Memory B cell (primary cell): ENCODE measurements around the gene FRMD4B.
"Not testable (repeated sequence)": the region's sequence is repeated elsewhere in the genome, so short reads cannot be mapped to it uniquely, and the experiment has no call there.

Experiments
- ATAC-seq: fragments of 150-1000 bp; cut with Tn5 transposase; 2 replicates; pipeline ENCODE4 v1.10.0; 2021; ENCODE audit warnings: low read depth, mild to moderate bottlenecking, moderate library complexity
- DNase-seq, 2 donors: peaks; one replicate each; pipeline ENCODE4 v3.0.0; 2022; ENCODE audit warnings: low spot score in 2 of 2
- H3K27ac Mint-ChIP-seq: one replicate; pipeline ENCODE4 v1.8.0; 2022; ENCODE audit warnings: mild to moderate bottlenecking, moderate library complexity, mixed read lengths
- H3K27me3 Mint-ChIP-seq: one replicate; pipeline ENCODE4 v1.8.0; 2022; ENCODE audit warnings: mixed read lengths
- H3K36me3 Mint-ChIP-seq: one replicate; pipeline ENCODE4 v1.8.0; 2022; ENCODE audit warnings: mild to moderate bottlenecking, mixed read lengths
- H3K4me1 Mint-ChIP-seq: one replicate; pipeline ENCODE4 v1.8.0; 2022; ENCODE audit warnings: mixed read lengths
- H3K4me3 Mint-ChIP-seq: one replicate; pipeline ENCODE4 v1.8.0; 2022; ENCODE audit warnings: mild to moderate bottlenecking, moderate library complexity, mixed read lengths
- H3K9me3 Mint-ChIP-seq: one replicate; pipeline ENCODE4 v1.8.0; 2022; ENCODE audit warnings: mixed read lengths

FRMD4B gene

DNA sequence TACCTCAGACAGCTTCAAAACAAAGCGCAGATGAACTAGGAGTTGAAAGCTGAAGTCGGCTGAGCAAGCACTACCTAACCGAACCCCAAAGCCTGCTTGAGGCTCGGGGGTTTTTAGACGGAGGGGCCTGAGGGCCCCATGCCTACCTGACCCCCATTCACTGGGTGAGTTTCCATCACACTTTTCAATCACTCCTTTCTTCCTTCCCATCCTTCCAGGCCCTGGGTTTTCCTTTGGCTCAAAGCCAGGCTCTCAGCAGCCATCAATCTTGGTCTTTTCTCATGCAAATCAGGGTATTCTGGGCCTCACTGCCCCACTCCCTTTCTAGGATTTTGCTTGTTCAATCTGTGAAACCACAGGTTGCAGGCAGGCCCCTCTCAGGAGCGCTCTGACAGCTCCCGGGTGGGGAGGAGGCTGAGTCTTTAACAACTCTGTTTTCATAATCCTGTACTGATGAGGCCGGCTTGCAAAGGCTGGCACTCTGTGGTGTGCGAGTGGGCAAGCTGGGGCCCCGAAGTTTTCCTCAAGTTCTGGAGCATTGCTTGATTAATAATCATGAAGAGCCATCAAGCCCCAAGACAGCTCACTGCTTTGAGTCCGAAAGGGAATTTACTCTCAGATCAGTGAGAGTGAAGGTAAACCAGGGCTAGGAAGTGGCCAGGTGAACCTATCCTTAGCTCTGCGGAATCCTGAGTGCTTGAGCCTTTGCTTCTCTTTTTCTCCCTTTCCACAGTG lies 97.6 kb downstream of the FRMD4B start:
- Mint-ChIP-seq H3K27me3 (peaks cover 2% of the 10 kb centered on the region), H3K4me3 (no peak overlapping the region), H3K9me3 (no peaks in the 10 kb centered on the region), H3K27ac (no peak overlapping the region), H3K4me1 (no peaks in the 10 kb centered on the region), H3K36me3 (no peaks in the 10 kb centered on the region)
- ATAC-seq: no peak
- DNase-seq: no peak

DNA sequence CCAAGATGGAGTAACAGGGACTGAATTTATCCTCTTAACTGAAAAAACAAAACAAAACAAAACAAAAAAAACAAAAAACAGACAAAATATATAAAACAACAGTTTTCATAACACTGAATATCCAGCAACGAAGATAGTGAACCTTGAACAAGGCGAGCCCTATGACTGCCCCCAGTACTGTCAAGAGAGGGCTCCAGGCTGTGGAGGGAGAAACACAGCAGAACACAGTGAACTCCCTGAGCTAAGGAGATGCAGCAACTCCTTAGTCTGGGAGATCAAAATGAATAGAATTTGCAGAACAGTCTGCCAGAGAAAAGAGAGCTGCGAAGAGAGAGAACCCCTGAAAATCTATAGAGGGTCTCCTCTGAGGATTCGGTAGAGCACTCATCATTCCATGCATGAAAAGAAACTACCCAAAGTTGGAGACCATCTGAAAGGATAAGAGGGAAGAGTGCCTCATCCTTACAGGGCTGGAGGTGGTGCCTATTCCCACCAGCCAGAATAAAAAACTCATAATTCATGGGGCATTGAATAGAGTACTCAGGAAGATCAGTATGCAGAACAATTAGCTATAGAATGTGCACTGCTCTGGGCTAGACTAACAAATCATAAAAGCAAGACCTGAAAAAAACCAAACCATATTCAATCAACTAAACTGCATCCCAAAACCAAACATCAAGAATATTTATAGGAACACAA lies 101.8 kb downstream of the FRMD4B start:
- Mint-ChIP-seq H3K4me1 (no peaks in the 10 kb centered on the region), H3K27me3 (peaks cover 11% of the 10 kb centered on the region)
- DNase-seq: no peak

DNA sequence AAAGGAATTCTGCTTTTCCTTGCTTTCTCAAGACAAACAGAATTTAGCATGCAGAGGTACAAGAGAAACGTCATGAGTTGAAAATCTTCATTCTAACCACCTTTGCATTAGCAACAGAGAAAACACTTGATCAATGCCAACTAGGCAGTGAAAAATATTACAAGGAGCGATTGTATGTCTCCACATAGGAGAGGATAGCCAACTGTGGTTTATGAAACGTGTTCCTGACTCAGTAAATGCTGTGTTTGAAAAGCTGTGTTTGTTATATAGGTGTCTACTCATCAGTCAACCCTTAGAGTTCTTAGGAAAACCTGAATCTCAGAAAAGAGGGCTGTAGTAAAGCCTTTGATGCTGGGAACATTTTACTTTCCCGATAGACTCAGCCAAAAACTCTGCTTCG lies 102.4 kb downstream of the FRMD4B start:
- Mint-ChIP-seq H3K27me3 (peaks cover 11% of the 10 kb centered on the region), H3K4me3 (no peak overlapping the region), H3K4me1 (no peaks in the 10 kb centered on the region), H3K36me3 (no peaks in the 10 kb centered on the region), H3K27ac (no peak overlapping the region), H3K9me3 (no peaks in the 10 kb centered on the region)
- DNase-seq (no peak), ATAC-seq (no peak)

More for the DNA sequence above, 101.8 kb downstream of the FRMD4B start:
- H3K9me3 Mint-ChIP-seq: no peaks in the 10 kb centered on the region
- no peak overlapping the region for H3K27ac Mint-ChIP-seq
- no peak overlapping the region for H3K4me3 Mint-ChIP-seq
- no peak for ATAC-seq
- H3K36me3 Mint-ChIP-seq: no peaks in the 10 kb centered on the region

DNA sequence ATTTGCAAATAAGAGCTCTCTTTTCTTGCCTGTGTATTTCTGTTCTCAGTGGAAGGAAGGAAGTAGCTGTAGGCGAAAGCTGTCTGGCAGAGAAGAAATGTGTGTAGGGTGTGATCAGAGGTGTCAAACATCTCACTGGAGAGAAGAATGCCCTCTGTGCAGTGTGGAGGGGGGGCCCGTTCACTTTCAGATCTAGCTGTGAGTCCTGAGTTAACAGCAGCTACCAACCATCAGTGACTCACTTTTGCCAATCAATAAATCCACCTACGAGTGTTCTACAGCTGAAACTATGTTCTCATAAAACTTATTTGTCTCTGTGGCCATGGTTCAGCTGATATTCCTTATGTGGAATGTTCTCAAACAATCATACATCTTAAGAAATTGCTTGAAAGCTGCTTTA lies 103.7 kb downstream of the FRMD4B start:
- H3K4me3 Mint-ChIP-seq: no peak overlapping the region

DNA sequence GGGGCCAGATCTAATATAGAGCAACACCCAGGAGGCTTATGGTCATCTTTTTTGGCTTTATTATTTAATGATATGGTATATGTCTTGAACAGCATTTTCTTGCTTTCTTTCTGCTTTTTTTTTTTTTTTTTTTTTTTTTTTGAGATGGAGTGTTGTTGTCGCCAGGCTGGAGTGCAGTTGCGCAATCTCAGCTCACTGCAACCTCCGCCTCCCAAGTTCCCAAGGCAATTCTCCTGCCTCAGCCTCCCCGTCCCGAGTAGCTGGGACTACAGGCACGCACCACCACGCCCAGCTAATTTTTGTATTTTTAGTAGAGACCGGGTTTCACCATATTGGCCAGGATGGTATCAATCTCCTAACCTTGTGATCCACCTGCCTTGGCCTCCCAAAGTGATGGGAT lies 108.5 kb downstream of the FRMD4B start:
- not testable (repeated sequence) for H3K27ac Mint-ChIP-seq, H3K9me3 Mint-ChIP-seq, H3K4me1 Mint-ChIP-seq, H3K4me3 Mint-ChIP-seq, H3K36me3 Mint-ChIP-seq, ATAC-seq, DNase-seq
- peaks cover 12% of the 10 kb centered on the region for H3K27me3 Mint-ChIP-seq

More for the DNA sequence above, 103.7 kb downstream of the FRMD4B start:
- ATAC-seq (no peak), DNase-seq (no peak)
- no peaks in the 10 kb centered on the region for H3K4me1 Mint-ChIP-seq
- H3K27ac Mint-ChIP-seq: no peak overlapping the region
- H3K27me3 Mint-ChIP-seq: peaks cover 9% of the 10 kb centered on the region
- H3K36me3 Mint-ChIP-seq: no peaks in the 10 kb centered on the region
- no peaks in the 10 kb centered on the region for H3K9me3 Mint-ChIP-seq

DNA sequence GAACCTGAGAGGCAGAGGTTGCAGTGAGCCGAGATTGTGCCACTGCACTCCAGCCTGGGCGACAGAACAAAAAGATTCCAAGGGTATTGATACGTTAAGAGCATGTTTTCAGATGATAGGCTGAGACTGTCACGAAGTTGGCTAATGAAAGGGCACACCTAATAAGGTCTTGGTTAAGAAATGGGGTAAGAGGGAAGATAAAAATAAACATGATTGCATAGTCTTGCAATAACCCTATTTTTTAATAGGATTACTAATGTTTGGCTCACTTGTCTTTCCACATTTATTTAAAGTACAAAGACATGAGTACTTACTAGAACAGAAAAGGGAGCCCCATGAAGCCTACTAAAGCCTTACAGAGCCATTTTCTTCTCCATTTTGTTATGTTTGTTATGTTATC lies 109.0 kb downstream of the FRMD4B start:
- Mint-ChIP-seq H3K4me1 (no peaks in the 10 kb centered on the region), H3K27ac (no peak overlapping the region), H3K9me3 (no peaks in the 10 kb centered on the region), H3K27me3 (peaks cover 10% of the 10 kb centered on the region), H3K36me3 (no peaks in the 10 kb centered on the region), H3K4me3 (no peak overlapping the region)
- no peak for ATAC-seq
- DNase-seq: no peak

DNA sequence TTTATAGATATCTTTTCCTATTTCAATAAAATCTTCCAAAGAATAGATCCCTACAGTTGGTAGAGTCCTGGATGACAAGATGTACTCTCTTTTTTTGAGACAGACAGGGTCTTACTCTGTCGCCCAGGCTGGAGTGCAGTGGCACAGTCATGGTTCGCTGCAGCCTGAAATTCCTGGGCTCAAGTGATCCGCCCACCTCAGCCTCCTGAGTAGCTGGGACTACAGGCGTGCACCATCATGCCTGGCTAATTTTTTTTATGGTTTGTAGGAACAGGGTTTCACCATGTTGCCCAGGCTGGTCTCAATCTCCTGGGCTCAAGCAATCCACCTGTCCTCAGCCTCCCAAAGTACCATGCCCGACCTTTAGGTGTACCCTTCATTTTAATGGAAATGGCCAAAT lies 109.7 kb downstream of the FRMD4B start:
- H3K36me3 Mint-ChIP-seq, ATAC-seq, H3K4me1 Mint-ChIP-seq, DNase-seq, H3K4me3 Mint-ChIP-seq, H3K27ac Mint-ChIP-seq, H3K9me3 Mint-ChIP-seq: not testable (repeated sequence)
- H3K27me3 Mint-ChIP-seq: peaks cover 10% of the 10 kb centered on the region

DNA sequence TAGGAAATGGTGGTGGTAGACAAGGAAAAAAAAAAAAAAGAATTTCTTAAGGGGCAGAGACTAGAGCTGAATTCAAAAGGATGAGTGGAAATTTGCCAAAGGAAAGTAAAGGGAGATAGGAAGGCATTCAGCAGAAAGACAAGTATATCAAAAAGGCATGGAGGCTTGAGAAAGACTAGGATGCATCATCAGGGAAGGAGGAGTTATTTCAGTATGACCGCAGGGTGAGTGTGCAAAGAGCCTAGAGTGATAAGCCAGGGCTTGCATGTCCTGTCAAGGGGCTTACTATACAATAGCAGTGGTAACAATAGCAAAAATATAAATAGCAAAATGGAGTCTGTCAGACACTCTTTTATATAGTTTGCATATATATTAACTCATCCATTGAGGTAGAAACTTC lies 112.0 kb downstream of the FRMD4B start:
- H3K27me3 Mint-ChIP-seq: peaks cover 3% of the 10 kb centered on the region
- H3K4me1 Mint-ChIP-seq: no peaks in the 10 kb centered on the region
- H3K27ac Mint-ChIP-seq: no peak overlapping the region
- no peak overlapping the region for H3K4me3 Mint-ChIP-seq
- no peaks in the 10 kb centered on the region for H3K36me3 Mint-ChIP-seq
- DNase-seq (no peak), ATAC-seq (no peak)
- no peaks in the 10 kb centered on the region for H3K9me3 Mint-ChIP-seq

DNA sequence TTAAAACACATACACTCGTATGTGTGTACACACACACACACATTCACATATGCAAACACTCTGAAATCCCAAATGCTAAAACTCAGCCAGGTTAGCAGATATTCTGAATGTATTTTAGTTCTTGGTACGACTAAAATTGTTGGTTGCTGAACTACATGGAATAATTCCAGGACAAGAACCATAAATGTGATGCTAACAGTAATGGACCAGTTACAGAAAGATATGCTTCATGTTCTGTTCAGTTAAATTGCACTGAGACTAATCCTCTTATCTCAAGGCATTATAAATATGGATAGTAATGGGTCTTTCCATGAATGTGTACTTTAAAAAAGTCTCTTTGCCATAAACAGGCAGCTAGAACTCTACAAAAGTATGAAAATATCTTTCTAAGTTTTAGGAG lies 113.3 kb downstream of the FRMD4B start:
- H3K4me1 Mint-ChIP-seq: no peaks in the 10 kb centered on the region
- H3K9me3 Mint-ChIP-seq: no peaks in the 10 kb centered on the region
- no peak overlapping the region for H3K4me3 Mint-ChIP-seq
- ATAC-seq (no peak), DNase-seq (no peak)
- no peaks in the 10 kb centered on the region for H3K36me3 Mint-ChIP-seq
- H3K27me3 Mint-ChIP-seq: peaks cover 3% of the 10 kb centered on the region
- no peak overlapping the region for H3K27ac Mint-ChIP-seq

DNA sequence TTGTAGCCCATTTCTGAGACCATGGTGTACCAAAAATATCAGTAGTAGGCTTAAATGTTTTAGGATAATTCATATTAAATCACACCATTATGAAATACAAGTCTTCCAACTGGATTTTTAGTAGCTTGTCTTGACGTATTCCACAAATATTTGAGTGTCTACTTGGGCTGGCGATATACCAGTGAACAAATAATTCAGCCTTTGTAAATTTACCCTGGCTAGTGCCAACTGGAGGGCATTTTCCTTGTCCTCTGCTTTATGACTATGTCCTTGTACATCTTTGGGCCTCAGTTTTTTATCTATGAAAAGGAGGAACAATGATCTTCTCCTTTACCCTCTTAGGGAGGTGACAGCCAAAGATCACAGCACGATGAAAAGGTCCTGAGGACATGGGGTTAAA lies 114.8 kb downstream of the FRMD4B start:
- ATAC-seq (no peak), DNase-seq (no peak)
- no peaks in the 10 kb centered on the region for H3K9me3 Mint-ChIP-seq
- no peaks in the 10 kb centered on the region for H3K4me1 Mint-ChIP-seq
- no peak overlapping the region for H3K4me3 Mint-ChIP-seq
- peaks cover 1% of the 10 kb centered on the region for H3K27me3 Mint-ChIP-seq
- no peak overlapping the region for H3K27ac Mint-ChIP-seq
- no peaks in the 10 kb centered on the region for H3K36me3 Mint-ChIP-seq

DNA sequence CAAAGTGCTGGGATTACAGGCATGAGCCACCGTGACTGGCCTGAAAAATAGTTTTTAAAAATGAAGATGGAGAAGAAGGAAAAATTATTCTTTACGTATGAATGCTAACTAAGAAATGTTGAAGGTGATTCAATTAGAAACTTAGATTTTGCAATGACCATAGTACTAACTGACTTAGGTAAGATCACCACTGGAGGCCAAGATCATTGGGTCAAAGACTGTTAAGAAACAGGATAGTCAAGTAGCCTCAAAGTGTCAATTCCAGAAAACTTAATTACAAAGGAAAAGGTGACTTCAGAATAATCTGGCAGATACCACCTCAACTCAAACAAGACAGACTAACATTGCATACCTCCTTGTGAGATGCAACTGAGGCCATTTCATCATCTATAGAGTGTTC lies 119.3 kb downstream of the FRMD4B start:
- H3K4me3 Mint-ChIP-seq: no peak overlapping the region
- H3K27ac Mint-ChIP-seq: no peak overlapping the region
- no peaks in the 10 kb centered on the region for H3K36me3 Mint-ChIP-seq
- ATAC-seq (no peak), DNase-seq (no peak)
- peaks cover 2% of the 10 kb centered on the region for H3K27me3 Mint-ChIP-seq
- H3K4me1 Mint-ChIP-seq: no peaks in the 10 kb centered on the region
- no peaks in the 10 kb centered on the region for H3K9me3 Mint-ChIP-seq

DNA sequence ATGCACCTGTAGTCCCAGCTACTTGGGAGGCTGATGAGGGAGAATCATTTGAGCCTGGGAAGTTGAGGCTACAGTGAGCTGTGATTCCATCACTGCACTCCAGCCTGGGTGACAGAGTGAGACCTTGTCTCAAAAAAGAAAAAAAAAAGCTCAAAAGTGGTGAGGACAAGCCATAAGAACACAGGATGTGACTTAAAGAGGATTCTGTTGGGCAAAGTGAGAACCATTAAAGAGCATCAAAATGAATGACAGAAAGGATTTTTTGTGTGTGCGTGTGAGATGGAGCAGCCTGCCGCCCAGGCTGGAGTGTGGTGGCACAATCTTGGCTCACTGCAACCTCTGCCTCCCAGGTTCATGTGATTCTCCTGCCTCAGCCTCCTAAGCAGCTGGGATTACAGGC lies 119.8 kb downstream of the FRMD4B start:
- not testable (repeated sequence) for H3K4me1 Mint-ChIP-seq, H3K36me3 Mint-ChIP-seq, H3K9me3 Mint-ChIP-seq, DNase-seq, H3K27ac Mint-ChIP-seq, ATAC-seq, H3K27me3 Mint-ChIP-seq, H3K4me3 Mint-ChIP-seq

DNA sequence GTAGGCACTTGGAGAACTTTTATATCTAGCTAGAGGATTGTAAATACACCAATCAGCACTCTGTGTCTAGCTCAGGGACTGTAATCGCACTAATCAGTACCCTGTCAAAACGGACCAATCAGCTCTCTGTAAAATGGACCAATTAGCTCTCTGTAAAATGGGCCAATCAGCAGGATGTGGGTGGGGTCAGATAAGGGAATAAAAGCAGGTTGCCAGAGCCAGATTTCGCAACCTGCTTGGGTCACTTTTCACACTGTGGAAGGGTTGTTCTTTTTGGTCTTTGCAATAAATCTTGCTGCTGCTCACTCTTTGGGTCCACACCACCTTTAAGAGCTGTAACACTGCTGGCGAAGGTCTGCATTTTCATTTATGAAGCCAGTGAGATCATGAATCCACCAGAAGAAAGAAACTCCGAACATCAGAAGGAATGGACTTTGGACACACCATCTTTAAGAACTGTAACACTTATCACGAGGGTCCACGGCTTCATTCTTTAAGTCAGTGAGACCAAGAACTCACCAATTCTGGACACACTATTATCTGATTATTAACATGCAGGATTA lies 125.0 kb downstream of the FRMD4B start:
- not testable (repeated sequence) for ATAC-seq, DNase-seq, H3K4me3 Mint-ChIP-seq, H3K9me3 Mint-ChIP-seq, H3K36me3 Mint-ChIP-seq, H3K4me1 Mint-ChIP-seq, H3K27me3 Mint-ChIP-seq, H3K27ac Mint-ChIP-seq

DNA sequence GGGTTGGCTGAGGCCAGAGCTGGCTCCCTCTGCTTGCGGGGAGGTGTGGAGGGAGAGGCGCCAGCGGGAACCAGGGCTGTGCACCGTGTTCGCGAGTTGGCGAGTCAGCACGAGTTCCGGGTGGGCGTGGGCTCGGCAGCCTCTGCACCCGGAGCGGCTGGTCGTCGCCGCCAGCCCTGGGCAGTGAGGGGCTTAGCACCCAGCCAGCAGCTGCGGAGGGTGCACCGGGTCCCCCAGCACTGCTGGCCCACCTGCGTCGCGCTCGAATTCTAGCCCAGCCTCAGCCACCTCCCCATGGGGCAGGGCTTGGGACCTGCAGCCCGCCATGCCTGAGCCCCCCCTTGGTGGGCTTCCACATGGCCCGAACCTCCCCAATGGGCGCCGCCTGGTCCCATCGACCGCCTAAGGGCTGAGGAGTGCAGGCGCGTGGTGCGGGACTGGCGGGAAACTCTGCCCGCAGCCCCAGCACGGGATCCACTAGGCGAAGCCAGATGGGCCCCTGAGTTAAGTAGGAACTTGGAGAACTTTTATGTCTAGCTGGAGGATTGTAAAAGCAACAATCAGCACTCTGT lies 125.6 kb downstream of the FRMD4B start:
- Mint-ChIP-seq H3K4me1 (no peaks in the 10 kb centered on the region), H3K9me3 (no peaks in the 10 kb centered on the region), H3K4me3 (no peak overlapping the region), H3K27ac (no peak overlapping the region), H3K36me3 (no peaks in the 10 kb centered on the region), H3K27me3 (peaks cover 5% of the 10 kb centered on the region)
- no peak for DNase-seq
- ATAC-seq: no peak
